SK-N-SH (cell line): ENCODE measurements around the gene SHROOM3.

Experiments used
- CHD2 ChIP-seq: fragments of 150-350 bp; IDR thresholded peaks from 2 replicates; pipeline ENCODE4 v1.6.1; 2018; ENCODE audit warnings: low read length; ENCODE audit not compliant: partially characterized antibody
- FOXJ3 ChIP-seq: sonication (generic); formaldehyde crosslinking; IDR thresholded peaks from 2 replicates; pipeline ENCODE4 v1.5.1; 2020; ENCODE audit warnings: mild to moderate bottlenecking, missing genetic modification reagents
- POLR2AphosphoS5 ChIP-seq: IDR thresholded peaks from 2 replicates; pipeline ENCODE4 v1.6.1; 2012; ENCODE audit warnings: low read depth, low read length
- RAD21 ChIP-seq: IDR thresholded peaks from 2 replicates; pipeline ENCODE4 v1.6.1; 2012; ENCODE audit warnings: mild to moderate bottlenecking, low read length
- SMC3 ChIP-seq: IDR thresholded peaks from 2 replicates; pipeline ENCODE4 v1.6.1; 2012; ENCODE audit warnings: low read depth, low read length, improper control_type of control experiment
- TF ChIP-seq, protein P1 (sequence below): fragments of 200-600 bp; sonication (generic); IDR thresholded peaks from 2 replicates; pipeline ENCODE4 v1.6.1; 2017; ENCODE audit warnings: antibody characterized with exemption, mild to moderate bottlenecking, moderate library complexity

- TF ChIP-seq, protein P1, sequence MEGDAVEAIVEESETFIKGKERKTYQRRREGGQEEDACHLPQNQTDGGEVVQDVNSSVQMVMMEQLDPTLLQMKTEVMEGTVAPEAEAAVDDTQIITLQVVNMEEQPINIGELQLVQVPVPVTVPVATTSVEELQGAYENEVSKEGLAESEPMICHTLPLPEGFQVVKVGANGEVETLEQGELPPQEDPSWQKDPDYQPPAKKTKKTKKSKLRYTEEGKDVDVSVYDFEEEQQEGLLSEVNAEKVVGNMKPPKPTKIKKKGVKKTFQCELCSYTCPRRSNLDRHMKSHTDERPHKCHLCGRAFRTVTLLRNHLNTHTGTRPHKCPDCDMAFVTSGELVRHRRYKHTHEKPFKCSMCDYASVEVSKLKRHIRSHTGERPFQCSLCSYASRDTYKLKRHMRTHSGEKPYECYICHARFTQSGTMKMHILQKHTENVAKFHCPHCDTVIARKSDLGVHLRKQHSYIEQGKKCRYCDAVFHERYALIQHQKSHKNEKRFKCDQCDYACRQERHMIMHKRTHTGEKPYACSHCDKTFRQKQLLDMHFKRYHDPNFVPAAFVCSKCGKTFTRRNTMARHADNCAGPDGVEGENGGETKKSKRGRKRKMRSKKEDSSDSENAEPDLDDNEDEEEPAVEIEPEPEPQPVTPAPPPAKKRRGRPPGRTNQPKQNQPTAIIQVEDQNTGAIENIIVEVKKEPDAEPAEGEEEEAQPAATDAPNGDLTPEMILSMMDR, result no peak
- TF ChIP-seq FOXJ3, result no peak
- no peak for TF ChIP-seq SMC3
- no peak for TF ChIP-seq CHD2
- TF ChIP-seq POLR2AphosphoS5, result no peak
- no peak for TF ChIP-seq RAD21
Measured at GRCh38 chr4:76543378-76543777, 108.3 kb downstream of the SHROOM3 start.
